GM21723 (cell line): ENCODE measurements around the gene PRAMEF25.
"Not testable (repeated sequence)": the region's sequence is repeated elsewhere in the genome, so short reads cannot be mapped to it uniquely, and the experiment has no call there.

Source experiments
- ATAC-seq: cut with Tn5 transposase; IDR thresholded peaks from one replicate; pipeline ENCODE4 v1.9.1; 2021; ENCODE audit warnings: mild to moderate bottlenecking, moderate library complexity; ENCODE audit not compliant: unreplicated experiment

PRAMEF25 gene

DNA sequence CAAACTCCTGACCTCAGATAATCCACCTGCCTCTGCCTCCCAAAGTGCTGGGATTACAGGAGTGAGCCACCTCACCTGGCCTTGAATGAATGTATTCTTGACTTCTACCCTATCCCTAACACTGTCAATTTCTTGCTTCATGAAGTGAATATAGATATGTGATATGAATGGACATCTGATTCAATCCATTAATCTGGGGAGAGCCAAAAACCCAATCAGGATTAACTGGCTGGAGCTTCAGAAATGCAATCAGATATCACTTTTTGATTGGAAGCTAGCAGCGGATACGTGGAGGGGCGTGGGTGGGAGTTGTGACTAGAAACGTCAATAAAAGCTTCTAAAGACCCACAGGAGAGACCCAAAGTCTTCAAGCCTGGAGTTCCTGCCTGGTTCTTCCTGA is at the start of gene PRAMEF25:
TSS of gene PRAMEF25 (plus strand) at position 301 of the 400 bp plus-strand sequence. CDS start 2,920 bp downstream, outside the sequence.
- ATAC-seq: not testable (repeated sequence)

DNA sequence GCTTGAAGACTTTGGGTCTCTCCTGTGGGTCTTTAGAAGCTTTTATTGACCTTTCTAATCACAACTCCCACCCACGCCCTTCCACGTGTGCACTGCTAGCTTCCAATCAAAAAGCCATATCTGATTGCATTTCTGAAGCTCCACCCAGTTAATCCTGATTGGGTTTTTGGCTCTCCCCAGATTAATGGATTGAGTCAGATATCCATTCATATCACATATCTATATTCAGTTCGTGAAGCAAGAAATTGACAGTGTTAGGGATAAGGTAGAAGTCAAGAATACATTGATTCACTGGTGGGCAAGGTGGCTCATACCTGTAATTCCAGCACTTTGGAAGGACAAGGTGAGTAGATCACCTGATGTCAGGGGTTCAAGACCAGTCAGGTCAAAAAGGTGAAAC is 14.1 kb upstream of the PRAMEF25 start, which contains the start of gene PRAMEF27:
TSS of gene PRAMEF27 (minus strand) at position 101 of the 400 bp plus-strand sequence. CDS start 2,916 bp downstream, outside the sequence.
- ATAC-seq: not testable (repeated sequence)

DNA sequence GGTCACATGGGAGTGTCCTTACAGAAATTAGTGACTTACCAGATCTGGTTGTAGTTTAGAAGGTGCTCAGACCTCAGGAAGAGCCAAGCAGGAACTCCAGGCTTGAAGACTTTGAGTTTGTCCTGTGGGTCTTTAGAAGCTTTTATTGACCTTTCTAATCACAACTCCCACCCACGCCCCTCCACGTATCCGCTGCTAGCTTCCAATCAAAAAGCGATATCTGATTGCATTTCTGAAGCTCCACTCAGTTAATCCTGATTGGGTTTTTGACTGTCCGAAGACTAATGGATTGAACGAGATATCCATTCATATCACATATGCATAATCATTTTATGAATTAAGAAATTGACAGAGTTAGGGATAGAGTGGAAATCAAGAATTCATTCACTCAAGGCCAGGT is 46.2 kb downstream of the PRAMEF25 start, which contains the start of gene HNRNPCL2:
TSS of gene HNRNPCL2 (minus strand) at position 101 of the 400 bp plus-strand sequence. CDS start 454 bp downstream, outside the sequence.
- not testable (repeated sequence) for ATAC-seq
